HL-60 (cell line): Measurements from ENCODE around the gene TRPV3.

ENCODE experiments used
- GABPA ChIP-seq: IDR thresholded peaks from 2 replicates; pipeline ENCODE4 v1.6.1; 2012; ENCODE audit warnings: low read depth
- POLR2AphosphoS5 ChIP-seq: IDR thresholded peaks from 2 replicates; pipeline ENCODE4 v1.6.1; 2012; ENCODE audit warnings: low read depth
- SPI1 ChIP-seq: IDR thresholded peaks from 2 replicates; pipeline ENCODE4 v1.6.1; 2012; ENCODE audit warnings: low read depth, mild to moderate bottlenecking, borderline replicate concordance
- TF ChIP-seq, protein P1 (sequence below): IDR thresholded peaks from one replicate; pipeline ENCODE4 v1.5.1; 2011; ENCODE audit warnings: low read length, control low read depth, inconsistent platforms; ENCODE audit not compliant: insufficient read depth
- TF ChIP-seq, protein P2 (sequence below): IDR thresholded peaks from 2 replicates; pipeline ENCODE4 v1.6.1; 2012; ENCODE audit warnings: low read depth; ENCODE audit not compliant: insufficient replicate concordance

DNA sequence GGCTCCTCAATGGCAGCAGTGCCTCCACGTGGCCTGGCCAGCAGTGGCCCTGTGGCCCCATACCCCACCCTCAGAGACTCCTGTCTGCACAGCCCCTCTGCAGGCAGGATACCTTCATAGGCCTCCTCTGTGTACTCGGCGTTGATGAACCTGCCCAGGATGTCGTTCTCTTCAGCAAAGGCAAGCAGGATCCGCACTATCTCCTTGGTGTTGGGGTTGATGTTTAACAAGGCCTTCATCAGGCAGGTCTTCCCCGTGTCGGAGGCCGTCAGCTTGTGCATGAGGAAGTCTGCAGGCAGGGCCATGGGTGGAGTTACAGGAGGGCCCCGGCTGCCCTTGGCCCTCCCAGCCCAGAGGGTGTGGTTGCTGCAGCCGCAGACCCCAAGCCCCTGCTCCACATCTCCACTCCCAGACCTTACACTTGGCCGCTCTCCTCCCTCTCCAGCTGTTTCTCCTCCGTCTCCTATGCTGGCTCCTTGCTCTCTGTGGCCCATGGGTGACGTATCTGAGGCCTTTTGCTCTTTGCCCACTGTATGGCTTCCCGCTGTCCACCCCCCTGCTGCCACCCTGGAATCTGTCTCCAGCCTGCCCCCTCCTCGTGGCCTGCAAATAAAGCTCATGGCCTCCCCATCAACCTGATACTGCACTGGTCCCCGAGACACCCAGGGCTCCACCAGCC, 15.1 kb downstream of the TRPV3 start:
- TF ChIP-seq, protein P1, sequence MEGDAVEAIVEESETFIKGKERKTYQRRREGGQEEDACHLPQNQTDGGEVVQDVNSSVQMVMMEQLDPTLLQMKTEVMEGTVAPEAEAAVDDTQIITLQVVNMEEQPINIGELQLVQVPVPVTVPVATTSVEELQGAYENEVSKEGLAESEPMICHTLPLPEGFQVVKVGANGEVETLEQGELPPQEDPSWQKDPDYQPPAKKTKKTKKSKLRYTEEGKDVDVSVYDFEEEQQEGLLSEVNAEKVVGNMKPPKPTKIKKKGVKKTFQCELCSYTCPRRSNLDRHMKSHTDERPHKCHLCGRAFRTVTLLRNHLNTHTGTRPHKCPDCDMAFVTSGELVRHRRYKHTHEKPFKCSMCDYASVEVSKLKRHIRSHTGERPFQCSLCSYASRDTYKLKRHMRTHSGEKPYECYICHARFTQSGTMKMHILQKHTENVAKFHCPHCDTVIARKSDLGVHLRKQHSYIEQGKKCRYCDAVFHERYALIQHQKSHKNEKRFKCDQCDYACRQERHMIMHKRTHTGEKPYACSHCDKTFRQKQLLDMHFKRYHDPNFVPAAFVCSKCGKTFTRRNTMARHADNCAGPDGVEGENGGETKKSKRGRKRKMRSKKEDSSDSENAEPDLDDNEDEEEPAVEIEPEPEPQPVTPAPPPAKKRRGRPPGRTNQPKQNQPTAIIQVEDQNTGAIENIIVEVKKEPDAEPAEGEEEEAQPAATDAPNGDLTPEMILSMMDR, result no peak
- TF ChIP-seq, protein P2, sequence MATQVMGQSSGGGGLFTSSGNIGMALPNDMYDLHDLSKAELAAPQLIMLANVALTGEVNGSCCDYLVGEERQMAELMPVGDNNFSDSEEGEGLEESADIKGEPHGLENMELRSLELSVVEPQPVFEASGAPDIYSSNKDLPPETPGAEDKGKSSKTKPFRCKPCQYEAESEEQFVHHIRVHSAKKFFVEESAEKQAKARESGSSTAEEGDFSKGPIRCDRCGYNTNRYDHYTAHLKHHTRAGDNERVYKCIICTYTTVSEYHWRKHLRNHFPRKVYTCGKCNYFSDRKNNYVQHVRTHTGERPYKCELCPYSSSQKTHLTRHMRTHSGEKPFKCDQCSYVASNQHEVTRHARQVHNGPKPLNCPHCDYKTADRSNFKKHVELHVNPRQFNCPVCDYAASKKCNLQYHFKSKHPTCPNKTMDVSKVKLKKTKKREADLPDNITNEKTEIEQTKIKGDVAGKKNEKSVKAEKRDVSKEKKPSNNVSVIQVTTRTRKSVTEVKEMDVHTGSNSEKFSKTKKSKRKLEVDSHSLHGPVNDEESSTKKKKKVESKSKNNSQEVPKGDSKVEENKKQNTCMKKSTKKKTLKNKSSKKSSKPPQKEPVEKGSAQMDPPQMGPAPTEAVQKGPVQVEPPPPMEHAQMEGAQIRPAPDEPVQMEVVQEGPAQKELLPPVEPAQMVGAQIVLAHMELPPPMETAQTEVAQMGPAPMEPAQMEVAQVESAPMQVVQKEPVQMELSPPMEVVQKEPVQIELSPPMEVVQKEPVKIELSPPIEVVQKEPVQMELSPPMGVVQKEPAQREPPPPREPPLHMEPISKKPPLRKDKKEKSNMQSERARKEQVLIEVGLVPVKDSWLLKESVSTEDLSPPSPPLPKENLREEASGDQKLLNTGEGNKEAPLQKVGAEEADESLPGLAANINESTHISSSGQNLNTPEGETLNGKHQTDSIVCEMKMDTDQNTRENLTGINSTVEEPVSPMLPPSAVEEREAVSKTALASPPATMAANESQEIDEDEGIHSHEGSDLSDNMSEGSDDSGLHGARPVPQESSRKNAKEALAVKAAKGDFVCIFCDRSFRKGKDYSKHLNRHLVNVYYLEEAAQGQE, result no peak
- TF ChIP-seq POLR2AphosphoS5, result no peak
- no peak for TF ChIP-seq SPI1
- no peak for TF ChIP-seq GABPA
